Fibroblast of skin of right biceps (primary cell): ENCODE measurements around the gene HOXA10.
A peak's percentile ranks its signal among the peaks of the same experiment; 100 is the strongest.

Source experiments
- DNase-seq: peaks from one replicate; pipeline ENCODE4 v3.0.0-alpha.2; 2013

Gene HOXA10

DNA sequence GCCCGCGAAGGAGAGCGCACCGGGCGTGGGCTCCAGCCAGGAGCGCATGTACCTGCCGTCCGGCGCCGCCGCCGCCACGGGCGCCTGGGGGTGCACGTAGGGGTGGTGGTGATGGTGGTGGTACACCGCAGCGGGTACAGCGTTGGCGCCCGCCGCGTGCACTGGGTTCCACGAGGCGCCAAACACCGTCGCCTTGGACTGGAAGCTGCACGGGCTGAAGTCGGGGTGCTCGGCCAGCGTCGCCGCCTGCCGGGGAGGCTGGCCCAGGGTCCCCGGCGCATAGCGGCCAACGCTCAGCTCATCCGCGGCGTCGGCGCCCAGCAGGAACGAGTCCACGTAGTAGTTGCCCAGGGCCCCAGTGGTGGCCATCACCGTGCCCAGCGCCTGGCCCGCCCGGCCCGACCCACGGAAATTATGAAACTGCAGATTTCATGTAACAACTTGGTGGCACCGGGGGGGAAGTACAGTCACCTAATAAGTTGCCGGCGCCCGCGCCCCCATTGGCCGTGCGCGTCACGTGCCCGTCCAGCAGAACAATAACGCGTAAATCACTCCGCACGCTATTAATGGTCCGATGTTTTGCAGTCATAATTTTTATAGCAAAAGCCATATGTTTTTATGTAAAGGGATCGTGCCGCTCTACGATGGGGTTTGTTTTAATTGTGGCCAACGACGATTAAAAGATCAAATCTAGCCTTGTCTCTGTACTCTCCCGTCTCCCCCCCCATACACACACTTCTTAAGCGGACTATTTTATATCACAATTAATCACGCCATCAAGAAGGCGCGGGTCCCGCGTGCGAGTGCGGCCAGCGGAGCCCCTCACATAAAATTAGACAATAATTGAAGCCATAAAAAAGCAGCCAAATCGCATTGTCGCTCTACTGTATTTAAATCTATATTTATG, 8.8 kb downstream of the HOXA10 start, which contains the start of gene HOXA9:
Gene HOXA9, minus strand, starts transcription at position 449 of the 907 bp plus-strand sequence. Its CDS starts 80 bp downstream, at position 369.
- peak; percentile 96 for DNase-seq

DNA sequence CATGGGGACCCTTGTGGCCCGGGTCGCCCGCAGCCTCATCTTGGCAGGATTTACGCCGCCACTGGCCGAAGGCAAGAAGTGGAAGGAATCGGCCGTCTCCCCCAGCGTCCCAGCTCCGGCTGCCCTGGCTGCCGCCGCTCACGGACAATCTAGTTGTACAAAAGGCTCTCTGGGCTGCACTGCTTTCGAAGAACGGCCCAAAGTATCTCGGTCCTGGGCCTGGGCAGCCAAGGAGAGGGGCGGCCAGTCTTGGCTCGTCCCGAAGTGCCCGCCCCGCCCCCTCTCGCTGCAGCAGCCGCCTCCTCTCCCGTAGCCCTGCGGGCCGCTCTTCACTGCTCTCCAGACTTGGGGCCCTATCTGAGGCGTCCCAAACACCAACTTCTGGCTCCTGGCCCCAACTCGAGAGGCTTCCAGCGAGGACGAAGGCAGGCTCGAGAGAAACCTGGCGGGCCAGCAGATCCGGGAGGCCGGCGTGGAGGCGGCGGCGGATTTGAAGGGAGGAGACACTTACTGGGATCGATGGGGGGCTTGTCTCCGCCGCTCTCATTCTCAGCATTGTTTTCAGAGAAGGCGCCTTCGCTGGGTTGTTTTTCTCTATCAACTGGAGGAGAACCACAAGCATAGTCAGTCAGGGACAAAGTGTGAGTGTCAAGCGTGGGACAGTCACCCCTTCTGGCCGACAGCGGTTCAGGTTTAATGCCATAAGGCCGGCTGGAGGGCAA, 9.6 kb downstream of the HOXA10 start:
- DNase-seq: peak; percentile 44

DNA sequence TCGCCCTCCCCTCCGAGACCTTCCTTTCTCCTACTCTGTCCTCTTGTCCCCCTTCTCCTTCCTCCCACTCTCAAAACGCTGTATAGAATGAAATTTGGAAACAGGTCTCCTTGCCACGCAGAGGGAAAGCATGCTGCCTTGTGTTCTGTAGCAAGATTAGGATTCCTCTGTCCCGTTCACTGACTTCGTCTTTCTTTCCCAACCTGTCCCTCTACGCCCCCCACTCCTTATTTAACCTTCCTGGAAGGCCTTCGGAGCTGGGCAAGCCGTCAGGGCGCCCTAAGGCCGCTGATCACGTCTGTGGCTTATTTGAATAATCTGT, 10.1 kb downstream of the HOXA10 start:
- DNase-seq: no peak

DNA sequence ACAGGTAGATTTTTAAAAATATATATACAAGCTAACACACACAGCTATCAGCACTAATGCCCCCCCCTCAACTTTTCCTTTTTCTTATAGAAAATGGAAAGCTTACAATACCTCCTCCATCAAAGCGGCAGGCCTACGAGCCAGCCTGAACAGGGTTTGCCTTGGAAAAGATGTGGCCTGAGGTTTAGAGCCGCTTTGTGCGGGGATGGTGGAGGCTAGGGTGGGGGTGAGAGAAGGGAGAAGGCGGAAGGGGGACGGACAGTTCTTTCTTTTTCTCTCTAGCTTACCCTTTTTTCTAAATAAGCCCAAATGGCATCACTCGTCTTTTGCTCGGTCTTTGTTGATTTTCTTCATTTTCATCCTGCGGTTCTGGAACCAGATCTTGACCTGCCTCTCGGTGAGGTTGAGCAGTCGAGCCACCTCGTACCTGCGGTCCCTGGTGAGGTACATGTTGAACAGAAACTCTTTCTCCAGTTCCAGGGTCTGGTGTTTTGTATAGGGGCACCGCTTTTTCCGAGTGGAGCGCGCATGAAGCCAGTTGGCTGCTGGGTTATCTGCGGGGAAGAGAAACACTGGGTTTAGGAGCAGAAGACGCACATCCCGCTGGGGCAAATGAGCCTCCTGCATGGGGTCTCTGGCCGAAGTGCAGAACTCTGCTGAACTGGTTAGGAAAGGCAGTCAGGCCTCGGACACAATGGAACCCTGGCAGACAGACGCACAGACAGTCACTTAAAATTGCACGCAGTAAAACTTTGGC, 10.7 kb downstream of the HOXA10 start:
- DNase-seq: no peak

DNA sequence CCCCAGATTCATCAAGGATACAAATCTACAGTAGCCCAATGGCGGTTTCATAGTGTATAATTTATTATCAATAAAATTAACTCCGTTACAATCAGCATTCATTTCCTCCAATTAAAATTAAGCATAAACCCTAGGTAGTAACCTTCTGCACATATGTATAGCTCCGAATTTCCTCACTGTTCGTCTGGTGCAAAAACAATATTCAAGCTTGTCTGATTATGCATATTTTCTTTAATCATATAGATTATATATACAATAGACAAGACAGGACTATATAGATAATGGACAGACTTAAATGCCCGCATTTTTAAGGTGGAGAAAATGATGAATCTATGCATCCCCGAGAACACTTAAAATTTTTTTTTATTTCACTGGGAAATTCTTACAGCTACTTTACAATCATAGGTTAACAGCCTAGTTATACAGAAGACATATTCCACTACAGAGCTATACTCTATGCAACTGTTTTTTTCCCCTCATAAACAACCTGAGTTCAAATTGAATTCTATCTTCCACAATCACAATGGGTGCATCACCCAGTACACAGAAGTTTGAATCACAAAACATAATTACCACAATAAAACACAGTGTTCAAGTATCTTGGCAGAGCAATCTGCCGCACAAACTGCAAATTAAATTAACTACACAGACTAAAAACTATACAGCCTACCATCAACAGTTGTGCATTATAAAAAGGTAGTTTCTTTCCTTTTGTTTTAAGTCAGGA, 11.4 kb downstream of the HOXA10 start:
- no peak for DNase-seq

DNA sequence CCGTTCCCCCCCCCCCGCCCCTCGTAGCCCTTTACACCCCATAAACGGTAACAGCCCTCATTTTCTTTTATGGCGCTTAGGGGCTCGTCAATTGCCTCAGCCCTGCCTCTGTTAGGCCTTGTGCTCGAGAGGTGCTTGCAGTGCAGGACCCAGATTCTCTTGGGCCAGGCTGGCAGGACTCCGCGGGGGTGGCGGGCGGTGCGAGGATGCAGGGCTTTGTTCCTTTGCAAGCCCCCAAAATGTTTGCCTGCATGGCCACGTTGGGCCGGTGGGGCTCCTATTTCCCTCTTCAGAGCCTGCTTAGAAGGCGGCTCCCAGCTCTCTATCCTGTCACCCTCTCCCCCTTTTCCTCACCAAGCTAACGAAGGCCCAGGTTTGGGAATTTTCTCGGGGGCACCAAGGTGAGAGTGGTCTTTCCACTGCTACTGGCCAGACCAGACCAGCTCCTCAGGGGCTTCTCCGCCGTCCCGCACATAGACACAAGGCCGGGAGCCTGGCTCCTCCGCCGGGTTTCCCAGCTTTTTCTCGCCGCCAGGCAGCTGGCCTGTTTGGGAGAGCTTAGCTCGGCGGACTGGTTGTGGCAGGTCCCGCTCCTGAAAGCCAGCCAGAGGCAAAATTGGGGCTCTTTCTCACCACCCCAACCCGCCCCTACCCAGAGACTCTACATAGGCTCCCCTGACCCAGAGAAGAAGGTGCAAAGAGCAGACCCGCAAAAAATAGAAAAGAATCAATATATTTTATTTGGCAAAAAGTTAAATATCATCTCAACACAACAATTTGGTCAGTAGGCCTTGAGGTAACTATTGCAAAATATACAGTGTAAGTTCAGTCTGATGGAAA, 12.2 kb downstream of the HOXA10 start:
- DNase-seq: no peak

DNA sequence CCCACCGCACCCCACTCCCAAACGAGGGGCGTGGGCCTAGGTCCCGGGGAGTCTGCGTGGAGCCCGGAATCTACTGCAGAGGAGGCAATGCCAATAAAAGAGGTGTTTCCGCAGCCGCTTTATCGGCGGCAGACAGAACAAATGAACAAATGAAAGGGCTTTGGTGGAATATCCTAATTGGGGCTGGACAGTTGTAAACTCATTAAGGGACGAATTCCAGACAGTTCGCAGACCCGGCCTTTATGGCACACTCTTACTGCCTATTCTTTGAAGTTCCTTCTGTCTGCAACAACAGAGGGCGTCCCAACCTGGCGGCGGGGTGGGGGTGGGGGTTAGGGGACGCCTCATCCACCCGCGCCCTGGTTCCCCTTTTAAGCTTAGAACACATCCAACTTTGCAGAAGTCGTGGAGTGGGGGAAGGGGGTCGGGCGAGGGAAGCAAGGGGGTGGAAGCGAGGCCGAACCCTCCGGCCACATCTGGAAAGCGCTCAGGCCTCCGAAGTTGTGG, 12.9 kb downstream of the HOXA10 start:
- DNase-seq: no peak

DNA sequence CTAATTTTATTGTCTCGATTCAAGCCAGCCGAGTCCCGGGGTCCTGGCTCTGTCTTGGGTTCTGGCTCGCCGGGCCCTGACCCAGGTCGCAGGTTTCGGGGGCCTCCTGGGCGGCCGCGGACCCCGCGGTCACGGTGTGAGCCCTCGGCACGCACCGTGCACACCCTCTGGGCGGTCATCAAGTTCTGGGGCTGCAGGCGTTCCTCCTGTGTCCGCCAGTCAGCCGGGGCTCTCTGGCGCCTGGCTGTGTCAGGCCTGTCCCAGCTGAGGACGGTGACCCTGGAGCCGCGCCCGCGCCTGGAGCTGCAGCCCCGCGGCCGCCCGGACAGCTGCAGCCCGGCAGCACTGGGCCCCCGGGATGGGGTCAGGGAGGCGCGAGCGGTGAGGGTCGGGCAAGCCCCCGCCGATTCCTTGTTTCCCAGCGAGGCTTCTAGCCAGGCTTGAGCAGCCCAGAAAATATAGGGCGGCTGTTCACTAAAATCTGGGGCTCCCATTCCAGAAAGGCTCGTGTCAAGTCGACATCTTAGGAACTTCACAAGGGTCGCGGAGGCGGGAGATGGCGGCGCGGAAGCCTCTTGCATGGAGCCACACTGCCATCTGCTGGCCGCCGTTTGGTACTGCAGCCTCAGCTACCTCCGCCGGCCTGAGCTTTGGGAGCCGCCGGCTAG, 13.4 kb downstream of the HOXA10 start:
- peak; percentile 84 for DNase-seq

DNA sequence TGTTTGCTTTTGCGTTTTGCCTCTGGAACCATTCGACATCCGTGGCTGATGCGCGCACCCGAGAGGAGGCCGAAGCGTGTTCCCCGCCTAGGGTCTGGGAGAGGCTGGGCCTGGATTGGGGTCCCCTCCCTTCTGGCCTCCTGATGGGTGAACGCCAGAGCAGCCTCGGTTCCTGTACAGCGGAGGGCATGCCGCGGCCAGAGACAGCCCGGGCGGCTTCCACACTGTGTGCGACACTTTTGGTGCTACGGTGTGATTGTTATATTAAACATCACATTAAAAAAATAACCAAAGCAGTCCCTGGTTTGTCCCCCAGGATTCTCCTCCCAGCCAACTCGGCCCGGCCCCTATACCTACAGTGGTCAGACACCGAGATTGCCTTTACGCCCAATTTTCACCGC, 14.0 kb downstream of the HOXA10 start:
- no peak for DNase-seq

DNA sequence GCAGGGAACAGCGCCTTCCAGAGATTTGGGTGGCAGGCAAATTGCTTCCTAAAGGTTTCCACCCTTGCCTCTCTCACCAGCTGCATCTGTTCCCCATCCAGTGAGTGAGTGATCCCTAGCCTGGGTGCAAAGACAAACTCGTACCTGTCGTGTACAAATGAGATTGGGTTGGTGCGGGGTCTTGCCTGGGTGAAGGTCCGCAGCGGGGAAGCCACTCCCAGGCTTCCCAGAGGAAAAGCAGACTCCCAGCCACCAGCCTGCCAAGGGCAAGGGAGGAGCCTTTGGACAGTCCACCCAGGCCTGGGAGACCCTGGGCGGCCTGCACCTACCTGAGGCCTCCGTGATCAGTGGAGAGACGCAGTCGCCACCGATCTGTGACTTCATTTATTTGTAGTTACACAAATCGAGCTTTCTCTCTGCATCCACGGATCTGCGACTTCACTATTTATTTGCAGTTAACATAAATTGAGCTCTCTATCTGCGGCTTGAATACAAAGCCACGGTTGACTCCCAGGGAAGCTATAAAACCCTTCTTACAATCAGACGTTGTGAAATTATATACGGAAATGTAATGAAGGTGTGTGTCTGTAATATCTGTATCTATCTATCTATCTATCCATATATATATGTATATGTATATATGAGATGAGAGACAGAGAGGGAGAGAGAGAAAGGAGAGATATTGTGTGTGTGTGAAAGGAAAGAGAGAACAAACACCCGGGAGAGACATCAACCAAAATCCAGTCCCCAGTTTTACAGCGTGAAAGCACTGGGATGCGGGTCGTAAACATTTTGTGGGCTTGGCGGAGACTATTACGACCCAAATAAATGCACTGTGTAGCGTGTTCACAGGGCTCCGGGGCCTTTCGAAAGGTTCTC, 14.6 kb downstream of the HOXA10 start:
- DNase-seq: no peak

DNA sequence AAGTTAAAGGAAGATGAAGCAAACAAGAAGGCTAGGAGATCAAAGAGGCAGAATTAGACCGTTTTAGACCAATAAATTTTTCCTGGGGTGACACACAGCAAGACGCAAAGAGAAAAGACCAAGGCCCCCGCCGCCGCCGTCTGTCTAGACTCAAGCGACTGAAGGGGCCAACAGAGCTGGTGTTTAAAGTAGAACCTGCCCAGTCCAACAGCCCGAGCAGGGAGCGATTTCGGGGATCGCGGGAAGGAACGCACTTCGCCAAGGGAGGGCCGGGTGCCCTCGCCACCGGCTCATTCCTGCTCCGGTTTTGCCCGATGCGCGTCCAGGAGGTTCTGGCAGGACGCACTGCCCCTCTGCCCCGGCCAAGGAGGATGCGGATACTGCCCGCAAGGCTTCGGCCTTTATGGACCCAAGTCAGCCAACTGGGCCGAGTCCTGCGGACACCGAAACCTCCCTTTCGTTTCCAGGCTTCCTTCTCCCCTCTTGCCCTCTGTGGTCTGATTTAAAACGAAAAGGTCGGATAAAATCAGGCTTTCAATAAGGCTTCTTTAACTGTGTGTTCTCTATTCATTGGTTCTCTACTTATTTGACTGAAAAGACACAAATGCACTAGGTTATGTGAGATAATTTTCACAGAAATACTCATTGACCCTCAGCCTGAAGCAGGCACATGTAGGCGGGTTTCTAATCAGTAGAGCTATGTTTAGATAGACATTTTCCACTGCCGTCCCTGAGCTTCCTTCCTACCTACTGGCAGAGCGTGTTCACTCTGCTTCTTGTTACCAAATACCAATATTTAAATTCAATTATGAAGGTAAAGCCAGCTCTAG, 15.5 kb downstream of the HOXA10 start:
- DNase-seq: no peak

DNA sequence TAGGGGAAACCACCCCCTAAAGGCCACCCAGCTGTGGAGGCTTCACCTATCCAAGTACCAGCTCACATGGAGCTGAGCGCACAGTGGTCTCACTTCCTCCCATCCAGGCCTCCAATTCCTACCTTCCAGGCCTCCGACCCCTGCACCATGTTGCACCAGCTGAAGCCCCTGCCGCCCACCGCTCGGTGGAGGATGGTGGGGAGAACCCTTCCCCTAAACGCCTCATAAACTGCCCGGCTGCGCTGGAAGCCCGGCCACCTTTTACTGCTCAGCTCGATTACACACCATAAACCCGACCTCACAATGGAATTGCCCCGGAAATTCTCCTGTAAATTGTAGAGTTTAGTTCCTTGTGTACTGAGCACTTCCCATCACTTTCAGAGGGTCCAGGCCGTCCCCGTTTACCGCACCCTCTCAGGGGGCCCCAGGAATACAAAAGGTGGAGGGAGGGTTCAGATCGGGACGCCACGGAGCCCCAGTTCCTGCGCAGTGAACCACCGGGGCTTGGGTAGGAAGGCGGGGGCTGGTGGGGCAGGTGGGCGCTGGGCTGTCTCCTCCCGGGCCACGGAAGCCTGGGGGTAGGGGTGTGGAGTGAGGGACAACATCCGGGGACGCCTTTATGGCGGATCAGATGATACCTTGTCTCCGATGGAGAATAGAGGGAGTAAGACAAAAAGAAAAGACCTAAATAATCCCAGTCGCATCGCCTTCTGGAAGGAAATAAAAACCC, 16.3 kb downstream of the HOXA10 start:
- no peak for DNase-seq

DNA sequence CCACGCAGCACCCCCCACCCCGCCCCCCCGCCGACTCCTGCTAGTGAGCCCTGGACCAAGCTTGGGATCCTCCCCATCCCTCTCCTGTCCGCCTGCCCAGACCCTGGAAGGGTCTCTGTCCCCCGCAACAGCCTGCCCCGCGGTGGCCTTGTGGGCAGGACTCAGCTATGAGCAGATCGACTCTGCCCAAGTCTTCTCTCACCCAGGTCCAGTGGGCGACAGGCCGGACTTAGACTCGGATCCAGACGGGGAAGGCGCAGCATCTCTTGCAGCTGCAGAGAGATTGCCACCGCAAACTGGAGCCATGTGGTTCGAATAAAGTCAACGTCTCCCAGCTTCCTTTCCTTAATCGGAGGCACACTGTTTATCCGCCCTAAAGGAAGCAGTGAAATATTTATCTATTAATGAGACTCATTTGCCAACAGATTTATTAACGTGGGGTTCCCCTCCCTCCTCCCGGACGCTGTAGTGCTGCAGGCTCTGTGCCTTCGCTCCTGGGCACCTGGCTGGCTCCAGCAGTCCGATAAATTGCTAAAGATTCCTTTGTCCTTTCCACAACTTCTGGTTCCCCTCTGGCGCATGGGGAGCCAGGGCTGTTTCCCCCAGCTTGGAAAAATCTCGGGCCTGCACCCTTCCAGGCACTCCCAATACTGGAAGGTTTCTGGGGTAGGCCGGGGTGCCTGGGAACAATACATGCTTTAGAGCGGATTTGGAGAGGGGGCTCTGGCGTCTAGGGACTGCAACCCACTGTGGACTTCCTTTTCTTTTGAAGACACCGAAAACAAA, 17.0 kb downstream of the HOXA10 start:
- no peak for DNase-seq

DNA sequence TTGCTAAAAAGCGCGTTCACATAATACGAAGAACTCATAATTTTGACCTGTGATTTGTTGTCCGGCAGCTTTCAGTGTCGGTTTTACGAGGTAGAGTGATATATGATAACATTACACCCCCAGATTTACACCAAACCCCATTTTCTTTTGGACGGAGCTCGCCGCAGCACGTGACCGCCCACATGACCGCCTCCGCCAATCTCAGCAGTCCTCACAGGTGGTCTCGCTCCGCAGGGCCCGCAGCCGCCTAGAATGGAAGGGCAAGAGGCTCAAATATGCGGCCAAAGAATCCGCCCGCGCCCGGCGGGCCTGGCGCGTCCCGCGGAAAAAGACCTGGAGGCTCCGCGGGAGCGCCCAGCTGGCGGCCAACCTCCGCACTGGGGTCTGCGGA, 17.6 kb downstream of the HOXA10 start, which contains the start of gene HOXA7:
Gene HOXA7, minus strand, starts transcription at position 168 of the 391 bp plus-strand sequence. Its CDS starts 130 bp downstream, at position 38.
- DNase-seq: peak; percentile 77

DNA sequence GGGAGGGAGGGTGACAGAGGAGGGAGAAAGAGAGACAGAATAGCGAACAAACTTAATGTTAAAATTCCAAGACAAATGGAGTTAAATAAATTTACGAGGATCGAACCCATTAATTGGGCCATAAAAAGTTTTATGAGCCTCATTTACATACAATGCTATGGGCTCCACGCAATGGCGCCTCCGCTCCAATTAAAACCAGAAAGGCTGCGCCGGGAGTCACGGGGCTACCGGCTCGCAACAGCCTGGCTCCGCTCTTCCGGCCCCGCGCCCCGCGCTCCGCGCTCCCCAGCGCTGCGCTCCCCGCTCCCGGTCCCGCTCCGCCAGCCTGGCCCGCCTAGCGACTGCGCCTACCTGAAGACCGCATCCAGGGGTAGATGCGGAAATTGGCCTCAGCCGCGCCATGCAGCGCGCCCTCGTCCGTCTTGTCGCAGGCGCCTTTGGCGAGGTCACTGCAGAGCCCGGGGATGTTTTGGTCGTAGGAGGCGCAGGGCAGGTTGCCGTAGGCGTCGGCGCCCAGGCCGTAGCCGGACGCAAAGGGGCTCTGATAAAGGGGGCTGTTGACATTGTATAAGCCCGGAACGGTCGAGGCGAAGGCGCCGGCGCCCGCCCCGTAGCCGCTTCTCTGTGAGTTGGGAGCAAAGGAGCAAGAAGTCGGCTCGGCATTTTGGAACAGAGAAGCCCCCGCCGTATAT, 18.2 kb downstream of the HOXA10 start:
- DNase-seq: no peak
